Tibial nerve (tissue), 4 donors: ENCODE results near the gene CBARP. TPM values are rescaled to one million over a fixed set of nuclear protein-coding genes. Genes with fewer than 3 reads are reported as not detected.

Source experiments
- DNase-seq, 2 donors: peaks; one replicate each; pipeline ENCODE4 v3.0.0-alpha.2; 2019; ENCODE audit warnings: low spot score in 2 of 2
- H3K27ac ChIP-seq, 4 donors: fragments of 200-600 bp; sonication (generic) in 3 of 4; one replicate each; pipeline ENCODE4 v1.5.1; 2017 to 2019; ENCODE audit warnings: mild to moderate bottlenecking in 1 of 4
- H3K27me3 ChIP-seq, 2 donors: fragments of 200-600 bp; sonication (generic) in 1 of 2; one replicate each; pipeline versions ENCODE4 v1.5.1 to v1.6.0; 2017 to 2019
- H3K36me3 ChIP-seq, 3 donors: fragments of 200-600 bp; sonication (generic); one replicate each; pipeline ENCODE4 v1.5.1; 2018 to 2019
- H3K4me1 ChIP-seq, 4 donors: fragments of 200-600 bp; sonication (generic) in 3 of 4; one replicate each; pipeline ENCODE4 v1.5.1; 2017 to 2019
- H3K4me3 ChIP-seq, 4 donors: fragments of 200-600 bp; sonication (generic) in 3 of 4; one replicate each; pipeline ENCODE4 v1.5.1; 2017 to 2019; ENCODE audit warnings: mild to moderate bottlenecking in 1 of 4, moderate library complexity in 1 of 4
- H3K9me3 ChIP-seq, 4 donors: fragments of 200-600 bp; sonication (generic) in 3 of 4; one replicate each; pipeline ENCODE4 v1.5.1; 2017 to 2019
- CTCF ChIP-seq, 5 experiments: fragments of 200-600 bp in 3 of 5; fragments of 450-650 bp in 2 of 5; sonication (generic) in 3 of 5; IDR thresholded peaks; one replicate each; pipeline ENCODE4 v1.5.1; 2016 to 2019; ENCODE audit warnings: antibody characterized with exemption in 5 of 5, mild to moderate bottlenecking in 3 of 5, moderate library complexity in 2 of 5
- EP300 ChIP-seq, 2 donors: sonication (generic); formaldehyde crosslinking; IDR thresholded peaks; one replicate each; pipeline ENCODE4 v1.6.1; 2017; ENCODE audit warnings: antibody characterized with exemption in 2 of 2, mild to moderate bottlenecking in 1 of 2
- POLR2A ChIP-seq, 2 donors: fragments of 450-650 bp; IDR thresholded peaks; one replicate each; pipeline ENCODE4 v1.6.1; 2017; ENCODE audit warnings: antibody characterized with exemption in 2 of 2, mild to moderate bottlenecking in 2 of 2, moderate library complexity in 2 of 2
- WGBS, 2 donors: methylation state at CpG; one replicate each; pipeline ENCODE4 v1.1.5; 2018; 5-methylcytosine and 5-hydroxymethylcytosine counted together
- total RNA-seq, 4 donors: library from RNA; depleted of rRNA; stranded (reverse); fragments of >200 nt; gene quantifications; one replicate each; pipeline ENCODE4 v1.1.0, GENCODE V29; 2016

CBARP gene
- total RNA-seq, 4 donors from 2014 or later: 0.22 to 3.9 (median 1.4) TPM

GRCh38 chr19:1254081-1254527, 16.3 kb upstream of the CBARP start:
- no peak for TF ChIP-seq CTCF (IDR thresholded peaks at IDR 0.05)
- TF ChIP-seq EP300 (IDR thresholded peaks at IDR 0.05): no peak
- no peak for TF ChIP-seq POLR2A (IDR thresholded peaks at IDR 0.05)
- H3K36me3 ChIP-seq: peaks cover 7 to 44% (median 24%) of the 10 kb centered on the region in 3 donors
- H3K4me3 ChIP-seq: peak overlapping the region in 3 of 4 donors; percentile 45 to 99 (median 91)
- H3K27me3 ChIP-seq: no peaks in the 10 kb centered on the region
- H3K9me3 ChIP-seq: no peaks in the 10 kb centered on the region
- WGBS, 2 donors: 60 to 65% methylated on average over 30 to 31 of the region's 37 CpGs
- peaks cover 0 to 83% (median 63%) of the 10 kb centered on the region in 4 donors for H3K4me1 ChIP-seq
- peak overlapping the region; percentile 94 to 100 (median 98) for H3K27ac ChIP-seq
- DNase-seq: no peak

GRCh38 chr19:1253514-1254080, 15.8 kb upstream of the CBARP start:
- TF ChIP-seq CTCF (IDR thresholded peaks at IDR 0.05) (no peak), POLR2A (IDR thresholded peaks at IDR 0.05) (no peak), EP300 (IDR thresholded peaks at IDR 0.05) (no peak)
- peaks cover 7 to 44% (median 24%) of the 10 kb centered on the region in 3 donors for H3K36me3 ChIP-seq
- H3K4me3 ChIP-seq: peak overlapping the region; percentile 7 to 99 (median 68)
- no peaks in the 10 kb centered on the region for H3K9me3 ChIP-seq
- peaks cover 0 to 78% (median 58%) of the 10 kb centered on the region in 4 donors for H3K4me1 ChIP-seq
- H3K27me3 ChIP-seq: no peaks in the 10 kb centered on the region
- H3K27ac ChIP-seq: peak overlapping the region; percentile 94 to 100 (median 98)
- DNase-seq: no peak
- WGBS, 2 donors: 15 to 19% methylated on average over 19 to 22 of the region's 23 CpGs

GRCh38 chr19:1252821-1253513, 15.2 kb upstream of the CBARP start:
- peak; percentile 87 to 88 for DNase-seq
- Histone ChIP-seq H3K9me3 (no peaks in the 10 kb centered on the region), H3K4me3 (peak overlapping the region; percentile 45 to 99 (median 92)), H3K36me3 (peaks cover 7 to 40% (median 24%) of the 10 kb centered on the region in 3 donors), H3K27me3 (no peaks in the 10 kb centered on the region), H3K4me1 (peaks cover 0 to 75% (median 53%) of the 10 kb centered on the region in 4 donors), H3K27ac (peak overlapping the region; percentile 94 to 100 (median 98))
- 0% methylated on average over 6 to 19 of the region's 26 CpGs for WGBS, 2 donors
- peak in 1 of 2 donors; percentile 69 for TF ChIP-seq EP300 (IDR thresholded peaks at IDR 0.05)
- no peak for TF ChIP-seq POLR2A (IDR thresholded peaks at IDR 0.05)
- peak in 2 of 5 experiments; percentile 54 to 58 for TF ChIP-seq CTCF (IDR thresholded peaks at IDR 0.05)

GRCh38 chr19:1252221-1252820, 14.5 kb upstream of the CBARP start:
- Histone ChIP-seq H3K27ac (peak overlapping the region; percentile 94 to 100 (median 98)), H3K9me3 (no peaks in the 10 kb centered on the region), H3K27me3 (no peaks in the 10 kb centered on the region), H3K4me1 (peaks cover 0 to 75% (median 53%) of the 10 kb centered on the region in 4 donors), H3K36me3 (peaks cover 7 to 33% (median 21%) of the 10 kb centered on the region in 3 donors), H3K4me3 (peak overlapping the region; percentile 63 to 99 (median 92))
- peak; percentile 85 to 91 for DNase-seq
- TF ChIP-seq CTCF (IDR thresholded peaks at IDR 0.05): no peak
- peak; percentile 35 to 89 for TF ChIP-seq EP300 (IDR thresholded peaks at IDR 0.05)
- TF ChIP-seq POLR2A (IDR thresholded peaks at IDR 0.05): peak in 1 of 2 donors; percentile 20
- WGBS, 2 donors: 0 to 1% methylated on average over 26 to 30 of the region's 30 CpGs
